GM18907 (cell line): Measurements from ENCODE around the gene PEX11B.

Experiments used
- ATAC-seq: cut with Tn5 transposase; IDR thresholded peaks from one replicate; pipeline ENCODE4 v1.9.1; 2021; ENCODE audit warnings: mild to moderate bottlenecking, moderate library complexity; ENCODE audit not compliant: unreplicated experiment

PEX11B gene

GRCh38 chr1:145918144-145918991, at the start of gene PEX11B:
PEX11B (minus strand) TSS chr1:145918717; CDS start chr1:145918688, 29 bp downstream.
- peak; percentile 83 for ATAC-seq

GRCh38 chr1:145967288-145967687, 48.8 kb upstream of the PEX11B start:
- ATAC-seq = no peak

- no peak for ATAC-seq
Measured at GRCh38 chr1:145965119-145965744, 46.7 kb upstream of the PEX11B start.

GRCh38 chr1:145964328-145965118, 46.0 kb upstream of the PEX11B start, which contains the start of the genes ANKRD34A and POLR3GL:
ANKRD34A (minus strand) TSS chr1:145964575; CDS start chr1:145961759, 2,816 bp downstream.
POLR3GL (plus strand) TSS chr1:145964690; CDS start chr1:145974866, 10,176 bp downstream.
- peak; percentile 90 for ATAC-seq

GRCh38 chr1:145963265-145964019, 44.9 kb upstream of the PEX11B start:
- ATAC-seq = no peak

GRCh38 chr1:145962157-145963102, 43.9 kb upstream of the PEX11B start:
- ATAC-seq = no peak

GRCh38 chr1:145961425-145962156, 43.1 kb upstream of the PEX11B start:
- ATAC-seq = no peak

GRCh38 chr1:145961109-145961424, 42.5 kb upstream of the PEX11B start:
- no peak for ATAC-seq

GRCh38 chr1:145960468-145961108, 42.1 kb upstream of the PEX11B start:
- ATAC-seq = no peak

GRCh38 chr1:145959957-145960467, 41.5 kb upstream of the PEX11B start:
- no peak for ATAC-seq

- no peak for ATAC-seq
Measured at GRCh38 chr1:145959333-145959732, 40.8 kb upstream of the PEX11B start.

- no peak for ATAC-seq
Measured at GRCh38 chr1:145958734-145959133, 40.2 kb upstream of the PEX11B start.

- peak; percentile 89 for ATAC-seq
Measured at GRCh38 chr1:145957443-145958319, 39.2 kb upstream of the PEX11B start, which contains the start of gene LIX1L. LIX1L (minus strand) TSS chr1:145958017; CDS start chr1:145957927, 90 bp downstream.

GRCh38 chr1:145956781-145957442, 38.4 kb upstream of the PEX11B start:
- no peak for ATAC-seq

GRCh38 chr1:145956361-145956760, 37.8 kb upstream of the PEX11B start:
- ATAC-seq = no peak

GRCh38 chr1:145955436-145955835, 36.9 kb upstream of the PEX11B start:
- ATAC-seq = no peak

GRCh38 chr1:145953861-145954260, 35.3 kb upstream of the PEX11B start:
- ATAC-seq = no peak
